GM15510 (cell line): ENCODE measurements around the gene GKN1.

Source experiments
- POLR2A ChIP-seq: IDR thresholded peaks from 3 replicates; pipeline ENCODE4 v1.6.1; 2011; ENCODE audit warnings: borderline replicate concordance; ENCODE audit not compliant: insufficient read length; ENCODE audit errors: extremely low read depth

GKN1 gene

GRCh38 chr2:68948710-68949109 is 25.7 kb upstream of the GKN1 start:
- no peak for TF ChIP-seq POLR2A

- no peak for TF ChIP-seq POLR2A
Measured at GRCh38 chr2:68951899-68952298, 22.5 kb upstream of the GKN1 start.

GRCh38 chr2:68952887-68953521 is 21.4 kb upstream of the GKN1 start, which contains the start of gene GKN2:
TSS of gene GKN2 (minus strand) at chr2:68952893. CDS start at chr2:68952861, 32 bp downstream.
- no peak for TF ChIP-seq POLR2A

- no peak for TF ChIP-seq POLR2A
Measured at GRCh38 chr2:68959001-68959400, 15.4 kb upstream of the GKN1 start.

- no peak for TF ChIP-seq POLR2A
Measured at GRCh38 chr2:68961380-68961779, 13.1 kb upstream of the GKN1 start.

- TF ChIP-seq POLR2A: no peak
Measured at GRCh38 chr2:68964282-68964681, 10.2 kb upstream of the GKN1 start.

GRCh38 chr2:68968221-68968620 is 6.2 kb upstream of the GKN1 start:
- no peak for TF ChIP-seq POLR2A

GRCh38 chr2:68969736-68970490 is 4.5 kb upstream of the GKN1 start:
- no peak for TF ChIP-seq POLR2A

GRCh38 chr2:68970566-68971265 is 3.7 kb upstream of the GKN1 start:
- no peak for TF ChIP-seq POLR2A

- TF ChIP-seq POLR2A: no peak
Measured at GRCh38 chr2:68971591-68972231, 2.7 kb upstream of the GKN1 start.

- TF ChIP-seq POLR2A: no peak
Measured at GRCh38 chr2:68974946-68975665, 670 bp downstream of the GKN1 start.

- no peak for TF ChIP-seq POLR2A
Measured at GRCh38 chr2:68975844-68976243, 1.4 kb downstream of the GKN1 start.

- no peak for TF ChIP-seq POLR2A
Measured at GRCh38 chr2:68977453-68977852, 3.0 kb downstream of the GKN1 start.

- TF ChIP-seq POLR2A: no peak
Measured at GRCh38 chr2:68978098-68978497, 3.7 kb downstream of the GKN1 start.

GRCh38 chr2:68980956-68981355 is 6.5 kb downstream of the GKN1 start:
- TF ChIP-seq POLR2A: no peak

GRCh38 chr2:68987021-68987503 is 12.6 kb downstream of the GKN1 start:
- no peak for TF ChIP-seq POLR2A
